GM12874 (cell line): Measurements from ENCODE around the gene KRT222.

Experiments used
- CTCF ChIP-seq: IDR thresholded peaks from 2 replicates; pipeline ENCODE4 v1.5.1; 2011; ENCODE audit warnings: low read depth, mild to moderate bottlenecking, control low read depth, low read length, moderate library complexity; ENCODE audit not compliant: insufficient read depth

The KRT222 gene

GRCh38 chr17:40622509-40622928 lies 42.5 kb downstream of the KRT222 start:
- TF ChIP-seq CTCF = no peak

- TF ChIP-seq CTCF = no peak
Measured at GRCh38 chr17:40621578-40621977, 43.4 kb downstream of the KRT222 start.

- no peak for TF ChIP-seq CTCF
Measured at GRCh38 chr17:40621019-40621418, 44.0 kb downstream of the KRT222 start.

- TF ChIP-seq CTCF = no peak
Measured at GRCh38 chr17:40618754-40619625, 46.0 kb downstream of the KRT222 start.

- TF ChIP-seq CTCF = no peak
Measured at GRCh38 chr17:40617678-40618240, 47.2 kb downstream of the KRT222 start.

GRCh38 chr17:40616592-40616991 lies 48.4 kb downstream of the KRT222 start:
- TF ChIP-seq CTCF = no peak

- TF ChIP-seq CTCF = no peak
Measured at GRCh38 chr17:40615841-40616476, 49.0 kb downstream of the KRT222 start.
